Measurements from ENCODE around the gene ZBTB20.

GRCh38 chr3:114406286-114406685, 740.8 kb downstream of the ZBTB20 start:
- TF ChIP-seq SIN3A (IDR thresholded peaks at IDR 0.05; ENCODE audit: borderline replicate concordance, insufficient read depth, low read length): no peak
- TF ChIP-seq REST (IDR thresholded peaks at IDR 0.05; ENCODE audit: insufficient read depth in 1 of 2, low read depth in 2 of 2, low read length in 2 of 2): no peak
